H1 (cell line): ENCODE results near the gene S1PR3. TPM values are rescaled to one million over a fixed set of nuclear protein-coding genes. Genes with fewer than 3 reads are reported as not detected.

Source experiments
- CTCF ChIA-PET: fragments of 300-600 bp; sonication (Branson Sonifier 250); formaldehyde crosslinking; loops from one replicate; lab custom pipeline; 2021; ENCODE audit not compliant: partially characterized antibody; lab: Charles Lee
- POLR2A ChIA-PET: fragments of 300-600 bp; sonication (Branson Sonifier 250); formaldehyde crosslinking; loops from one replicate; lab custom pipeline; 2021; ENCODE audit warnings: inconsistent platforms; ENCODE audit not compliant: partially characterized antibody; lab: Charles Lee
- DNase-seq, 2 experiments: peaks; one replicate each; pipeline versions ENCODE4 v3.0.0 to v3.0.0-alpha.2; 2010 to 2022; ENCODE audit warnings: low spot score in 2 of 2, low read depth in 1 of 2, mixed read lengths in 1 of 2
- FAIRE-seq: peaks from 2 replicates; lab custom pipeline; 2011; peaks lifted over from hg19 to GRCh38; lab: Jason Lieb, UNC
- H2AFZ ChIP-seq: 2 replicates; pipeline ENCODE4 v1.8.1; 2012; ENCODE audit warnings: low read length, inconsistent platforms
- H2AK5ac ChIP-seq: 2 replicates; pipeline ENCODE4 v1.6.1; 2013; ENCODE audit warnings: low read depth, low read length
- H2BK120ac ChIP-seq: replicated peaks from 2 replicates; pipeline ENCODE3; 2013; ENCODE audit warnings: low read depth, low read length, inconsistent platforms
- H2BK12ac ChIP-seq: 2 replicates; pipeline ENCODE4 v1.6.1; 2013; ENCODE audit warnings: low read depth, low read length
- H2BK15ac ChIP-seq: 2 replicates; pipeline ENCODE4 v1.6.1; 2013; ENCODE audit warnings: low read length
- H2BK20ac ChIP-seq: 2 replicates; pipeline ENCODE4 v1.6.1; 2013; ENCODE audit warnings: low read length
- H2BK5ac ChIP-seq: 2 replicates; pipeline ENCODE4 v1.6.1; 2013; ENCODE audit warnings: low read depth, low read length
- H3K14ac ChIP-seq: 2 replicates; pipeline ENCODE4 v1.6.1; 2013; ENCODE audit warnings: inconsistent platforms; ENCODE audit not compliant: insufficient read length
- H3K18ac ChIP-seq: 2 replicates; pipeline ENCODE4 v1.6.1; 2013; ENCODE audit warnings: low read length; ENCODE audit errors: extremely low read depth
- H3K23ac ChIP-seq: 2 replicates; pipeline ENCODE4 v1.6.1; 2013; ENCODE audit warnings: inconsistent platforms; ENCODE audit not compliant: insufficient read length
- H3K23me2 ChIP-seq: 2 replicates; pipeline ENCODE4 v1.6.1; 2013; ENCODE audit warnings: low read depth, low read length
- H3K27ac ChIP-seq: 2 replicates; pipeline ENCODE4 v1.6.1; 2011; ENCODE audit warnings: low read depth, low read length, inconsistent platforms
- H3K27me3 ChIP-seq, 4 experiments: replicated peaks in 1 of 4; 1 replicate in 1 of 4; 2 replicates in 3 of 4; pipeline versions ENCODE4 v1.6.1 to v1.8.1; 2011 to 2013; ENCODE audit warnings: low read length in 3 of 4, mild to moderate bottlenecking in 3 of 4, inconsistent platforms in 2 of 4, mixed read lengths in 2 of 4, moderate library complexity in 1 of 4; ENCODE audit not compliant: control insufficient read depth in 3 of 4, insufficient read depth in 3 of 4; ENCODE audit errors: extremely low read depth in 1 of 4
- H3K36me3 ChIP-seq, 4 experiments: 2 replicates each; pipeline versions ENCODE4 v1.6.1 to v1.8.1; 2011 to 2013; ENCODE audit warnings: mild to moderate bottlenecking in 4 of 4, low read length in 3 of 4, moderate library complexity in 2 of 4, control low read depth in 1 of 4, inconsistent platforms in 1 of 4; ENCODE audit not compliant: insufficient read depth in 4 of 4, control insufficient read depth in 2 of 4
- H3K4ac ChIP-seq: replicated peaks from 2 replicates; pipeline ENCODE3; 2013; ENCODE audit warnings: low read length, low read depth, mixed read lengths, inconsistent platforms; ENCODE audit not compliant: insufficient read length
- H3K4me1 ChIP-seq, 4 experiments: replicated peaks in 1 of 4; 1 replicate in 1 of 4; 2 replicates in 3 of 4; pipeline versions ENCODE4 v1.6.1 to v1.8.1; 2011 to 2013; ENCODE audit warnings: low read length in 3 of 4, inconsistent platforms in 2 of 4, mixed read lengths in 1 of 4; ENCODE audit not compliant: insufficient read depth in 4 of 4, control insufficient read depth in 3 of 4
- H3K4me2 ChIP-seq, 2 experiments: 2 replicates each; pipeline versions ENCODE4 v1.6.1 to v1.8.1; 2011 to 2013; ENCODE audit warnings: low read depth in 2 of 2, low read length in 2 of 2, control low read depth in 1 of 2, inconsistent platforms in 1 of 2, mild to moderate bottlenecking in 1 of 2; ENCODE audit not compliant: insufficient read depth in 1 of 2
- H3K4me3 ChIP-seq, 4 experiments: fragments of 200-600, 300-600 bp in 1 of 4; sonication (generic), shearing (Covaris generic), sonication (Bioruptor Twin) in 1 of 4; 2 replicates each; pipeline versions ENCODE4 v1.5.1 to v1.8.1; 2011 to 2016; ENCODE audit warnings: low read length in 4 of 4, low read depth in 3 of 4, control low read depth in 2 of 4, inconsistent platforms in 2 of 4, mild to moderate bottlenecking in 2 of 4, mixed read lengths in 1 of 4, moderate library complexity in 1 of 4; ENCODE audit not compliant: insufficient read depth in 2 of 4; ENCODE audit errors: extremely low read depth in 1 of 4
- H3K56ac ChIP-seq: replicated peaks from 2 replicates; pipeline ENCODE3; 2013; ENCODE audit warnings: low read depth, mild to moderate bottlenecking, mixed read lengths, low read length, inconsistent platforms; ENCODE audit not compliant: insufficient read length
- H3K79me1 ChIP-seq: 2 replicates; pipeline ENCODE4 v1.6.1; 2013; ENCODE audit warnings: low read depth, low read length, control low read depth
- H3K79me2 ChIP-seq, 2 experiments: 2 replicates each; pipeline versions ENCODE4 v1.6.1 to v1.8.1; 2012 to 2013; ENCODE audit warnings: low read length in 2 of 2, mild to moderate bottlenecking in 2 of 2, inconsistent platforms in 1 of 2; ENCODE audit not compliant: insufficient read depth in 2 of 2, control insufficient read depth in 1 of 2
- H3K9ac ChIP-seq, 4 experiments: replicated peaks in 1 of 4; 1 replicate in 1 of 4; 2 replicates in 3 of 4; pipeline versions ENCODE4 v1.6.1 to v1.8.1; 2011 to 2013; ENCODE audit warnings: low read depth in 3 of 4, low read length in 3 of 4, control low read depth in 2 of 4, mild to moderate bottlenecking in 2 of 4, moderate library complexity in 2 of 4, inconsistent platforms in 1 of 4; ENCODE audit errors: extremely low read depth in 1 of 4
- H3K9me3 ChIP-seq, 2 experiments: 2 replicates each; pipeline versions ENCODE4 v1.6.1 to v1.8.1; 2012 to 2013; ENCODE audit warnings: mild to moderate bottlenecking in 2 of 2, moderate library complexity in 2 of 2, control low read depth in 1 of 2, inconsistent platforms in 1 of 2, low read depth in 1 of 2, low read length in 1 of 2, mixed read lengths in 1 of 2; ENCODE audit not compliant: insufficient read depth in 2 of 2
- H4K20me1 ChIP-seq, 2 experiments: replicated peaks in 1 of 2; 2 replicates each; pipeline versions ENCODE3 to v1.8.1; 2011 to 2013; ENCODE audit warnings: inconsistent platforms in 2 of 2, low read length in 2 of 2, mild to moderate bottlenecking in 1 of 2; ENCODE audit not compliant: insufficient read depth in 2 of 2, control insufficient read depth in 1 of 2
- H4K5ac ChIP-seq: 2 replicates; pipeline ENCODE4 v1.6.1; 2013; ENCODE audit warnings: low read length, low read depth, mixed read lengths, inconsistent platforms; ENCODE audit not compliant: insufficient read length
- H4K8ac ChIP-seq: 2 replicates; pipeline ENCODE4 v1.8.0; 2013; ENCODE audit warnings: mild to moderate bottlenecking, moderate library complexity, low read length, inconsistent platforms; ENCODE audit not compliant: insufficient read depth; ENCODE audit errors: extremely low read depth
- H4K91ac ChIP-seq: replicated peaks from 2 replicates; pipeline ENCODE3; 2013; ENCODE audit warnings: low read length, mixed read lengths, inconsistent platforms; ENCODE audit not compliant: insufficient read length
- E2F6 ChIP-seq: IDR thresholded peaks from 2 replicates; pipeline ENCODE4 v1.6.1; 2012; ENCODE audit warnings: inconsistent platforms
- POLR2A ChIP-seq, 2 experiments: IDR thresholded peaks; 1 replicate in 1 of 2; 2 replicates in 1 of 2; pipeline ENCODE4 v1.6.1; 2011; ENCODE audit warnings: low read depth in 2 of 2, low read length in 2 of 2, mild to moderate bottlenecking in 2 of 2; ENCODE audit errors: control extremely low read depth in 1 of 2
- POLR2AphosphoS5 ChIP-seq: IDR thresholded peaks from 2 replicates; pipeline ENCODE4 v1.6.1; 2011; ENCODE audit warnings: low read depth, low read length
- RXRA ChIP-seq: IDR thresholded peaks from 2 replicates; pipeline ENCODE4 v1.6.1; 2011; ENCODE audit warnings: low read depth, mild to moderate bottlenecking, low read length, moderate library complexity; ENCODE audit not compliant: insufficient read depth
- SIRT6 ChIP-seq: IDR thresholded peaks from one replicate; pipeline ENCODE4 v1.7.1; 2012; ENCODE audit warnings: low read length, inconsistent platforms
- SIX5 ChIP-seq: IDR thresholded peaks from 2 replicates; pipeline ENCODE4 v1.6.1; 2011; ENCODE audit warnings: mild to moderate bottlenecking, low read depth, low read length
- SP1 ChIP-seq: IDR thresholded peaks from 2 replicates; pipeline ENCODE4 v1.6.1; 2011; ENCODE audit warnings: low read depth, low read length
- SP4 ChIP-seq: IDR thresholded peaks from 2 replicates; pipeline ENCODE4 v1.6.1; 2012; ENCODE audit warnings: low read length, inconsistent platforms
- WGBS, 2 experiments: shearing (Covaris generic) in 1 of 2; methylation state at CpG; one replicate each; pipeline versions ENCODE4 v1.1.6 to v1.1.7; 2013 to 2015; ENCODE audit warnings: low lambda C conversion rate in 2 of 2, mixed read lengths in 2 of 2, inconsistent platforms in 1 of 2, low coverage in 1 of 2, missing lambda C conversion rate in 1 of 2; ENCODE audit not compliant: insufficient replicate concordance in 2 of 2, insufficient coverage in 1 of 2, insufficient read length in 1 of 2; ENCODE audit errors: extremely low coverage in 1 of 2, missing lambda C conversion rate in 1 of 2; 5-methylcytosine and 5-hydroxymethylcytosine counted together
- long read RNA-seq, 2 experiments: library from RNA in 1 of 2; library from capped mRNA in 1 of 2; stranded (forward); transcript quantifications; one replicate each; pipeline ENCODE4 v2.0.0, GENCODE V29; 2021; ENCODE audit warnings: inconsistent platforms in 1 of 2
- polyA minus RNA-seq, 3 experiments: library from RNA; depleted of rRNA, polyadenylated mRNA; stranded (reverse); fragments of >200 nt; gene quantifications; 1 replicate in 2 of 3; 2 replicates in 1 of 3; pipeline ENCODE4 v1.2.3, GENCODE V29; 2011
- polyA plus RNA-seq, 7 experiments: library from polyadenylated mRNA; depleted of rRNA in 3 of 7; stranded (reverse) in 5 of 7; unstranded in 2 of 7; fragments of >200 nt in 5 of 7; fragments of 200-250 nt in 2 of 7; gene quantifications; 1 replicate in 5 of 7; 2 replicates in 1 of 7; 4 replicates in 1 of 7; pipeline versions ENCODE4 v1.2.1 to v1.2.3, GENCODE V29; 2011 to 2013; ENCODE audit warnings: missing spikeins in 2 of 7, mixed read lengths in 2 of 7
- total RNA-seq: library from RNA; stranded (reverse); fragmentation: NEBNext Ultra II Directional; extraction: Animal tissue kit (Norgen Biotek cat#: 25700); gene quantifications from 2 replicates; pipeline ENCODE4 v1.2.1, GENCODE V29; 2021

S1PR3 gene
- total RNA-seq (6.4 and 7.2 TPM in 2 replicates), polyA plus RNA-seq (2011; rRNA removed) (3.7 and 4.9 TPM in 2 replicates), polyA minus RNA-seq (2011; rRNA and poly(A)+ RNA removed) (9.5 and 11.0 TPM in 2 replicates)
- polyA plus RNA-seq (2011; cell fraction: cytosol; rRNA removed) = 3.9 TPM
- 4.7 TPM for polyA plus RNA-seq (2011; cell fraction: nucleus; rRNA removed)
- polyA plus RNA-seq (2012, experiment 1 of 2) = 3.4 to 4.7 TPM (median 4.2 TPM) in 4 replicates
- polyA plus RNA-seq (2012, experiment 2 of 2) = 1.5 TPM
- 5.7 TPM for polyA plus RNA-seq (2013, experiment 1 of 2)
- 6.4 TPM for polyA plus RNA-seq (2013, experiment 2 of 2)
- 4.0 TPM for polyA minus RNA-seq (2011; cell fraction: cytosol; rRNA and poly(A)+ RNA removed)
- polyA minus RNA-seq (2011; cell fraction: nucleus; rRNA and poly(A)+ RNA removed) = 8.7 TPM
- long read RNA-seq, experiment 1, full-length matches to known transcripts = 4 of 4 reads
- long read RNA-seq, experiment 1, partial matches to known transcripts = 0 of 4 reads
- long read RNA-seq, experiment 1, other reads (novel, unspliced or antisense) = 0 of 4 reads
- long read RNA-seq, experiment 2 = 0 reads

- Histone ChIP-seq H4K91ac (no peak within 1 kb of the TSS), H2AFZ (peak within 1 kb of the TSS; percentile 85), H3K79me1 (no peaks in the 10 kb centered on the region), H3K18ac (peak within 1 kb of the TSS; percentile 71), H3K4me2 (peak within 1 kb of the TSS; percentile 76 to 84), H3K4ac (no peak within 1 kb of the TSS), H4K5ac (peak within 1 kb of the TSS; percentile 50), H3K27ac (no peak within 1 kb of the TSS; the same call in 1 of the 2 replicates), H4K8ac (0 out of 2 replicates have a peak within 1 kb of the TSS, but pooled peaks have one; percentile 29), H3K23ac (no peak within 1 kb of the TSS), H2BK20ac (no peak within 1 kb of the TSS), H3K36me3 (no peaks in the 10 kb centered on the region; a peak in 1 of 8 replicates), H3K14ac (no peak within 1 kb of the TSS), H3K9me3 (no peaks in the 10 kb centered on the region), H3K79me2 (0 out of 4 replicates have a peak, but pooled peaks cover 0 to 4% of the 10 kb centered on the region in 2 experiments), H3K56ac (no peak within 1 kb of the TSS), H3K4me1 (peaks cover 5 to 14% (median 12%) of the 10 kb centered on the region in 4 experiments), H3K23me2 (peaks cover 12% of the 10 kb centered on the region), H4K20me1 (peaks cover 3 to 4% of the 10 kb centered on the region in 2 experiments), H3K27me3 (peaks cover 0 to 4% (median 1%) of the 10 kb centered on the region in 4 experiments; a peak in 2 of 7 replicates), H2BK15ac (no peak within 1 kb of the TSS), H3K9ac (peak within 1 kb of the TSS; percentile 30 to 50 (median 48)), H2AK5ac (no peak within 1 kb of the TSS), H2BK12ac (0 out of 2 replicates have a peak within 1 kb of the TSS, but pooled peaks have one; percentile 50), H3K4me3 (peak within 1 kb of the TSS; percentile 55 to 82 (median 76)), H2BK5ac (no peak within 1 kb of the TSS; the same call in 1 of the 2 replicates), H2BK120ac (no peak within 1 kb of the TSS)
- FAIRE-seq (no peak), DNase-seq (peak in 1 of 2 experiments; percentile 81)
- ChIA-PET POLR2A (interaction anchor here (1.0 kb wide), 1 partner anchor 10 kb away, joined by 3 read pairs; no protein-coding TSS in a partner anchor), CTCF (interaction anchor here (0.6 to 1.0 kb wide), 3 partner anchors 13 to 898 kb away, joined by 3 to 4 read pairs (median 3); no protein-coding TSS in a partner anchor)
- WGBS, 2 experiments = 1% methylated on average over 30 of the region's 94 CpGs; no CpG with 5 or more reads in 1 of the 2 experiments
- TF ChIP-seq SIX5 (no peak), E2F6 (no peak), POLR2A (IDR thresholded peaks at IDR 0.05; ENCODE audit: control extremely low read depth in 1 of 2, low read depth in 2 of 2, low read length in 2 of 2) (peak in 1 of 2 experiments; percentile 53; a peak in 2 of 3 replicates), SP1 (no peak), POLR2AphosphoS5 (peak; percentile 48), SP4 (no peak), SIRT6 (no peak), RXRA (no peak)
Observed at GRCh38 chr9:88991066-88992034, at the start of gene S1PR3. S1PR3 (plus strand) TSS chr9:88991468; CDS start chr9:89001201, 9,733 bp downstream.
